ENCODE measurements around the gene CC2D1A.

Gene CC2D1A

GRCh38 chr19:13905634-13906520 lies at the start of gene CC2D1A, which contains the start of gene BRME1:
Gene CC2D1A (plus strand): TSS chr19:13906201. CDS start chr19:13906442, 241 bp downstream.
Gene BRME1 (minus strand): TSS chr19:13906117. CDS start chr19:13904892, 1,225 bp downstream.
- DNase-seq (ENCODE audit: low read depth), result peak; percentile 91
- H3K4me3 ChIP-seq (ENCODE audit: low read length), result peak within 1 kb of the TSS; percentile 81

GRCh38 chr19:13856497-13856896 lies 49.5 kb upstream of the CC2D1A start:
- no peak overlapping the region for H3K4me3 ChIP-seq (ENCODE audit: low read length)
- no peak for DNase-seq (ENCODE audit: low read depth)
- no peak for TF ChIP-seq CTCF (IDR thresholded peaks at IDR 0.05; ENCODE audit: insufficient read depth, low read depth, low read length, missing control alignments)

More at GRCh38 chr19:13905634-13906520, at the start of gene CC2D1A, which contains the start of gene BRME1:
- TF ChIP-seq CTCF (IDR thresholded peaks at IDR 0.05; ENCODE audit: insufficient read depth, low read depth, low read length, missing control alignments), result no peak

- TF ChIP-seq CTCF (IDR thresholded peaks at IDR 0.05; ENCODE audit: insufficient read depth, low read depth, low read length, missing control alignments), result no peak
- no peak overlapping the region for H3K4me3 ChIP-seq (ENCODE audit: low read length)
- peak; percentile 62 for DNase-seq (ENCODE audit: low read depth)
Observed at GRCh38 chr19:13859361-13859880, 46.6 kb upstream of the CC2D1A start.

GRCh38 chr19:13860679-13861391 lies 45.2 kb upstream of the CC2D1A start:
- no peak for TF ChIP-seq CTCF (IDR thresholded peaks at IDR 0.05; ENCODE audit: insufficient read depth, low read depth, low read length, missing control alignments)
- no peak for DNase-seq (ENCODE audit: low read depth)
- no peak overlapping the region for H3K4me3 ChIP-seq (ENCODE audit: low read length)

GRCh38 chr19:13861392-13861713 lies 44.6 kb upstream of the CC2D1A start:
- DNase-seq (ENCODE audit: low read depth), result no peak
- no peak for TF ChIP-seq CTCF (IDR thresholded peaks at IDR 0.05; ENCODE audit: insufficient read depth, low read depth, low read length, missing control alignments)
- no peak overlapping the region for H3K4me3 ChIP-seq (ENCODE audit: low read length)

- peak; percentile 83 for TF ChIP-seq CTCF (IDR thresholded peaks at IDR 0.05; ENCODE audit: insufficient read depth, low read depth, low read length, missing control alignments)
- DNase-seq (ENCODE audit: low read depth), result peak; percentile 84
Observed at GRCh38 chr19:13861714-13862531, 44.1 kb upstream of the CC2D1A start.

More at GRCh38 chr19:13861714-13862531, 44.1 kb upstream of the CC2D1A start:
- peak overlapping the region; percentile 45 for H3K4me3 ChIP-seq (ENCODE audit: low read length)

Data from epithelial cell of esophagus (primary cell).